Stimulated activated CD8-positive, alpha-beta memory T cell treated with anti-CD3 and anti-CD28 coated beads, Interleukin-4, amount 100 ng/mL, for 48 hours (primary cell): Measurements from ENCODE around the gene METTL2B.
"Not testable (repeated sequence)": the region's sequence is repeated elsewhere in the genome, so short reads cannot be mapped to it uniquely, and the experiment has no call there.

ENCODE experiments used
- DNase-seq: peaks from one replicate; pipeline ENCODE4 v3.0.0-alpha.2; 2020

The METTL2B gene

GRCh38 chr7:128455543-128456254 lies 20.8 kb upstream of the METTL2B start, which contains the start of gene HILPDA:
Gene HILPDA, plus strand, starts transcription at chr7:128455878. Its CDS starts 1,391 bp downstream, at chr7:128457269.
- DNase-seq: peak; percentile 95

GRCh38 chr7:128456255-128456725 lies 20.3 kb upstream of the METTL2B start:
- no peak for DNase-seq

- DNase-seq: not testable (repeated sequence)
Measured at GRCh38 chr7:128457385-128457784, 19.2 kb upstream of the METTL2B start.

GRCh38 chr7:128458956-128459355 lies 17.6 kb upstream of the METTL2B start:
- no peak for DNase-seq

- peak; percentile 62 for DNase-seq
Measured at GRCh38 chr7:128459394-128459878, 17.1 kb upstream of the METTL2B start.

- no peak for DNase-seq
Measured at GRCh38 chr7:128462460-128462859, 14.1 kb upstream of the METTL2B start.

- not testable (repeated sequence) for DNase-seq
Measured at GRCh38 chr7:128463345-128463744, 13.2 kb upstream of the METTL2B start.

GRCh38 chr7:128463933-128464332 lies 12.6 kb upstream of the METTL2B start:
- DNase-seq: not testable (repeated sequence)

GRCh38 chr7:128466871-128467270 lies 9.7 kb upstream of the METTL2B start:
- not testable (repeated sequence) for DNase-seq

GRCh38 chr7:128477336-128477690 lies 765 bp downstream of the METTL2B start:
- DNase-seq: not testable (repeated sequence)

- DNase-seq: not testable (repeated sequence)
Measured at GRCh38 chr7:128479082-128479481, 2.5 kb downstream of the METTL2B start.

- DNase-seq: not testable (repeated sequence)
Measured at GRCh38 chr7:128488134-128488533, 11.6 kb downstream of the METTL2B start.

GRCh38 chr7:128497405-128497804 lies 20.9 kb downstream of the METTL2B start:
- DNase-seq: no peak

- DNase-seq: not testable (repeated sequence)
Measured at GRCh38 chr7:128505416-128505815, 28.9 kb downstream of the METTL2B start.

GRCh38 chr7:128506819-128507218 lies 30.3 kb downstream of the METTL2B start:
- not testable (repeated sequence) for DNase-seq

GRCh38 chr7:128507321-128507993 lies 30.9 kb downstream of the METTL2B start:
- not testable (repeated sequence) for DNase-seq

GRCh38 chr7:128511692-128512091 lies 35.1 kb downstream of the METTL2B start:
- DNase-seq: not testable (repeated sequence)

- not testable (repeated sequence) for DNase-seq
Measured at GRCh38 chr7:128515232-128515631, 38.7 kb downstream of the METTL2B start.

GRCh38 chr7:128517023-128517422 lies 40.5 kb downstream of the METTL2B start:
- not testable (repeated sequence) for DNase-seq

- DNase-seq: peak; percentile 83
Measured at GRCh38 chr7:128523226-128523931, 46.8 kb downstream of the METTL2B start.

GRCh38 chr7:128523932-128524524 lies 47.5 kb downstream of the METTL2B start:
- not testable (repeated sequence) for DNase-seq

GRCh38 chr7:128525584-128525983 lies 49.0 kb downstream of the METTL2B start:
- DNase-seq: not testable (repeated sequence)

GRCh38 chr7:128526062-128526466 lies 49.5 kb downstream of the METTL2B start:
- DNase-seq: not testable (repeated sequence)
